Inflammatory macrophage treated with lipopolysaccharide for 1 hour (primary cell): Measurements from ENCODE around the gene SLC35A5.

ENCODE experiments used
- DNase-seq, 2 donors: peaks; one replicate each; pipeline ENCODE4 v3.0.0-alpha.2; 2020 to 2022

SLC35A5 gene

DNA sequence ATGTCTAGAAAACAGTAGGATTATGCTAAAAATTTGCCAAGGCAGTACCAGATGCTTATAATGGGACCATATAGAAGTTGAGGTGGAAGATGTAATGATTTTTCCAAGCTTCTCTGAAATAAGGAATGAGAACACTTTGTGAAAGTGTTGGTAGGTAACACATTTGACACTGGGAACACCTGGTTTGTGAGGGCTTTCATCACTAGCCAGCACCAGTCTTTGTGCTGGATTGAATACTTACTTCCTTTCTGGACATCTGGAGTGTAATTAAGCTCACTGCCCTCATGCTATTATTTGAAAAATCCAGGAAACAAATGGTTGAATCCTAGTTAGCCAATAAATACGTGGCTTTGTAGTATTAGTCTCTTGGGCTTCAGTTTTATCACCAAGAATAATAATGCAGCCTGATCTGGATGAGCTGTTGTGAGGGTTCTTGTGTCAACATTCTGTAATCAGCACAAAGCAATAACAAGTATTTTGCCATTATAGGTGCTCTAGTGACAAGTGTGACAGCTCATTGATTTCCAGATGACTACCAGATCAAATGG, 66.1 kb downstream of the SLC35A5 start:
- no peak for DNase-seq

- peak; percentile 33 to 36 for DNase-seq
Measured at GRCh38 chr3:112629425-112629824, 67.6 kb downstream of the SLC35A5 start.

DNA sequence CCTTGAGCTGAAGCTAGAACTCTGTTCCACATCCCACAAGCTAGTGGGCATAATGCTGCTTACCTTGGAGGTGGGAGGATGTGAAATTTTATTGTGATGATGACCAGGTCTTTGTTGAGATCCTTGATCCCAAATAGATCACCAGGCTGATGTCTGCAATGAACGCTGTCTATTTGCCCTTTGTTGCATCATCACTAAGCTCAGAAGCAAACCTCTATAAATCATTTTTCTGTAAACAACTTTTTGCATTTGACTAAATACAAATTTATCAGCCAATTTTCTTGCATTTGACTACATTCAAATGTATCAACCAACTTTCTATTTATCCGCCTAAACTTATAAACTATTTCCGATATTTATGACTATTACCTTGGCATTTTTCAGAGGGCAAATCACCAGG, 69.4 kb downstream of the SLC35A5 start:
- DNase-seq, result no peak

DNA sequence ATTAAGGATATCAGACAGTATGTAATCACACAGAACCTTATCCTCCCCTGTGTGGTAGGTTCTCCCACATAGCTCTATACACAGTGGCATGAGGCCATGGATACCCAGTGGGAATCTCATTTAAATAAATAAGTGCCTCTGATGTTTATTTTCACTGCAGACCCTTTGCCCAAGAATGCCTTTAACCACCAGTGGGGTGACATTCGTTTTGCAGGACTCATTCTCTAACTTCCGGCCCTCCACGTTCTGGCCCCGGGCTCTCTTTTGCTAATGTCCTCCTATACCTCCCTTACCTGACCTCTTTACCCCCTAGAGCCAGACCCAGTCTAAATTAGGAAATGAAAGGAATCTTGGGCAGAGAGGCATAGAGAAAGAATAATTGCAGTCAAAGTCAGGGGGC, 70.8 kb downstream of the SLC35A5 start:
- no peak for DNase-seq

DNA sequence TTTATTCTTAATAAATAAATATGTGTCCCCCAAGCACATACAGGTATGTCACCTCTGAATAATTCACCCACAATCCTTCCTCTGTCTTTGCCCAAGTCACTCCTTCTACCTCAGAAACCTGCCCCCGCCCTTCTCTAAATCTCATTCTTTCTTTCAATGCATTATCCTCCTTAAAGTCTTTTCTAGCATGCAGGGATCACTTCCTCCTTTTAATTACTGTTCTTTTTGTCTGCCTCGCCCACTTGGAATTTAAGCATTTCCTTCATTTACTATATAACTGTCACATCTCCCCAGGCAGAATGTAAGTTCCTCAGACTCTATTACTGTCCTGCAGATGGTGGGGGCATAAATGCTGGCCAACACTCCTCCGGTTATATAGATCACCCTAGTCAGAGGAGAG, 71.3 kb downstream of the SLC35A5 start:
- peak; percentile 25 to 36 for DNase-seq

DNA sequence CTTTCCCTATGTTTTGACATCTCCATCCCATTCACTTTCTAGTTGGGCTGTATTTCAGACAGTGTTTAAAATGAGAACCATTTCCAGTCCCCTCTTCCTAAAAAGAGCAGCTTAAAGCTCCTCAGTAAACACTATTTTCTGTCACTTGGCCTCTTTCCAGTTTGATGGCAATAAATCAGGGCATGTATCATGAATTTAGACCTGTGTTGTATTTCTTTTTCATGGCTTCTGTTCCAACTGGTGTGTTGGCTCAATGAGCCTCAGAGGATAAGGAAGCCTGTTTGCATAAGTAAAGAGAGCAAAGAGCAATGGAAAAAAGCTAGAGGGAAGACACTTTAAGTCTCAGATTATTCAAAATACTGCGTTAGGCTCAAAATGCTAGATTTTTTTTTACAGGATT, 71.9 kb downstream of the SLC35A5 start:
- DNase-seq, result no peak

GRCh38 chr3:112634786-112635541, 73.1 kb downstream of the SLC35A5 start:
- no peak for DNase-seq
